ENCODE results near the gene PDE6H. TPM values are rescaled to one million over a fixed set of nuclear protein-coding genes. Genes with fewer than 3 reads are reported as not detected.

The PDE6H gene
- total and polyA plus RNA-seq, 2 of the 8 experiments (the other 6 are each of a cell fraction or from before 2014, with no cell fraction given), result not detected

- Histone ChIP-seq H3K56ac (replicated peaks; ENCODE audit: insufficient read length, low read depth, low read length) (no peak overlapping the region), H3K14ac (ENCODE audit: insufficient read length) (no peak overlapping the region), H2BK5ac (ENCODE audit: low read depth, low read length) (no peak overlapping the region), H3K4ac (replicated peaks; ENCODE audit: insufficient read length, low read depth, low read length) (no peak overlapping the region), H2AK5ac (ENCODE audit: low read depth, low read length) (no peak overlapping the region), H4K20me1 (replicated peaks in 1 of 2; ENCODE audit: control insufficient read depth in 1 of 2, insufficient read depth in 2 of 2, low read length in 2 of 2) (no peaks in the 10 kb centered on the region), H4K91ac (replicated peaks; ENCODE audit: insufficient read length, low read length) (no peak overlapping the region), H3K79me2 (ENCODE audit: control insufficient read depth in 1 of 2, insufficient read depth in 2 of 2, low read length in 2 of 2) (no peaks in the 10 kb centered on the region), H3K9me3 (ENCODE audit: insufficient read depth in 2 of 2, low read depth in 1 of 2, low read length in 1 of 2) (no peaks in the 10 kb centered on the region), H2AFZ (ENCODE audit: low read length) (no peak overlapping the region), H4K5ac (ENCODE audit: insufficient read length, low read depth, low read length) (no peak overlapping the region), H3K4me2 (ENCODE audit: insufficient read depth in 1 of 2, low read depth in 2 of 2, low read length in 2 of 2) (no peak overlapping the region), H3K27me3 (replicated peaks in 1 of 4; ENCODE audit: control insufficient read depth in 3 of 4, extremely low read depth in 1 of 4, insufficient read depth in 3 of 4, low read length in 3 of 4) (no peaks in the 10 kb centered on the region), H3K27ac (ENCODE audit: low read depth, low read length) (no peak overlapping the region), H3K79me1 (ENCODE audit: low read depth, low read length) (no peaks in the 10 kb centered on the region), H3K36me3 (ENCODE audit: control insufficient read depth in 2 of 4, insufficient read depth in 4 of 4, low read length in 3 of 4) (no peaks in the 10 kb centered on the region), H3K4me1 (replicated peaks in 1 of 4; ENCODE audit: control insufficient read depth in 3 of 4, insufficient read depth in 4 of 4, low read length in 3 of 4) (no peaks in the 10 kb centered on the region), H3K9ac (replicated peaks in 1 of 4; ENCODE audit: extremely low read depth in 1 of 4, low read depth in 3 of 4, low read length in 3 of 4) (no peak overlapping the region), H2BK12ac (ENCODE audit: low read depth, low read length) (no peak overlapping the region), H3K4me3 (ENCODE audit: extremely low read depth in 1 of 4, insufficient read depth in 2 of 4, low read depth in 3 of 4, low read length in 4 of 4) (no peak overlapping the region), H3K23me2 (ENCODE audit: low read depth, low read length) (no peaks in the 10 kb centered on the region), H3K23ac (ENCODE audit: insufficient read length) (no peak overlapping the region), H4K8ac (ENCODE audit: extremely low read depth, insufficient read depth, low read length) (no peak overlapping the region), H2BK120ac (replicated peaks; ENCODE audit: low read depth, low read length) (no peak overlapping the region), H2BK20ac (ENCODE audit: low read length) (no peak overlapping the region), H2BK15ac (ENCODE audit: low read length) (no peak overlapping the region), H3K18ac (ENCODE audit: extremely low read depth, low read length) (no peak overlapping the region)
- TF ChIP-seq SIRT6 (IDR thresholded peaks at IDR 0.05; ENCODE audit: low read length), result no peak
- no peak for TF ChIP-seq PHF8 (conservative IDR thresholded peaks at IDR 0.05; ENCODE audit: low read depth, low read length)
- no peak for TF ChIP-seq SRF (IDR thresholded peaks at IDR 0.05; ENCODE audit: low read depth, low read length)
- TF ChIP-seq E2F6 (IDR thresholded peaks at IDR 0.05), result no peak
- no peak for TF ChIP-seq TCF12 (IDR thresholded peaks at IDR 0.05; ENCODE audit: low read depth, low read length)
- no peak for TF ChIP-seq NANOG (IDR thresholded peaks at IDR 0.05; ENCODE audit: insufficient read depth, low read depth, low read length, poor library complexity, severe bottlenecking)
- TF ChIP-seq GABPA (IDR thresholded peaks at IDR 0.05; ENCODE audit: borderline replicate concordance, insufficient read depth, low read length), result no peak
- TF ChIP-seq JUND (IDR thresholded peaks at IDR 0.05; ENCODE audit: low read length), result no peak
- no peak for TF ChIP-seq CBX8 (IDR thresholded peaks at IDR 0.05; ENCODE audit: borderline replicate concordance, low read depth, low read length)
- TF ChIP-seq YY1 (IDR thresholded peaks at IDR 0.05; ENCODE audit: low read depth, low read length), result no peak
- ChIA-PET CTCF (ENCODE audit: partially characterized antibody) (interaction anchor here (1.3 to 2.9 kb wide), 2 partner anchors 21 to 36 kb away, joined by 3 to 18 read pairs; partner anchors contain the start of gene ERP27), POLR2A (ENCODE audit: partially characterized antibody) (no interaction called here)
- DNase-seq (ENCODE audit: low read depth in 1 of 2, low spot score in 2 of 2) (no peak), FAIRE-seq (no peak)
- 89 to 100% methylated on average over 1 to 5 of the region's 5 CpGs for WGBS, 2 experiments (ENCODE audit: extremely low coverage in 1 of 2, insufficient coverage in 1 of 2, insufficient read length in 1 of 2, insufficient replicate concordance in 2 of 2, low coverage in 1 of 2, low lambda C conversion rate in 2 of 2, missing lambda C conversion rate in 1 of 2)
Measured at GRCh38 chr12:14957551-14958168, 15.2 kb upstream of the PDE6H start.

All from H1 (cell line).